Hematopoietic multipotent progenitor cell treated with erythropoietin and hydrocortisone succinate and interleukin-3 and kit ligand, for 17 days (in vitro differentiated cells): ENCODE measurements around the gene ADARB2.
"Not testable (repeated sequence)": the region's sequence is repeated elsewhere in the genome, so short reads cannot be mapped to it uniquely, and the experiment has no call there.

Experiments used
- DNase-seq: peaks from one replicate; pipeline ENCODE4 v3.0.0-alpha.2; 2015; ENCODE audit warnings: low spot score

Gene ADARB2

GRCh38 chr10:1491901-1492300 lies 245.4 kb downstream of the ADARB2 start:
- no peak for DNase-seq

- DNase-seq: no peak
These were observed 247.5 kb downstream of the ADARB2 start for GRCh38 chr10:1489801-1490200.

GRCh38 chr10:1488970-1489548 lies 248.3 kb downstream of the ADARB2 start:
- DNase-seq: no peak

- no peak for DNase-seq
These were observed 250.3 kb downstream of the ADARB2 start for GRCh38 chr10:1486841-1487687.

- no peak for DNase-seq
These were observed 252.0 kb downstream of the ADARB2 start for GRCh38 chr10:1485357-1485756.

GRCh38 chr10:1483826-1484225 lies 253.5 kb downstream of the ADARB2 start:
- no peak for DNase-seq

- DNase-seq: no peak
These were observed 254.1 kb downstream of the ADARB2 start for GRCh38 chr10:1483246-1483645.

GRCh38 chr10:1477578-1477977 lies 259.7 kb downstream of the ADARB2 start:
- DNase-seq: no peak

GRCh38 chr10:1476455-1476803 lies 260.9 kb downstream of the ADARB2 start:
- DNase-seq: no peak

- no peak for DNase-seq
These were observed 261.4 kb downstream of the ADARB2 start for GRCh38 chr10:1475771-1476454.

- no peak for DNase-seq
These were observed 262.2 kb downstream of the ADARB2 start for GRCh38 chr10:1475098-1475591.

- DNase-seq: no peak
These were observed 262.8 kb downstream of the ADARB2 start for GRCh38 chr10:1474376-1475097.

- no peak for DNase-seq
These were observed 263.5 kb downstream of the ADARB2 start for GRCh38 chr10:1473874-1474273.

- no peak for DNase-seq
These were observed 265.0 kb downstream of the ADARB2 start for GRCh38 chr10:1472178-1472958.

- DNase-seq: no peak
These were observed 268.5 kb downstream of the ADARB2 start for GRCh38 chr10:1468811-1469210.

- DNase-seq: no peak
These were observed 269.8 kb downstream of the ADARB2 start for GRCh38 chr10:1467334-1468076.

GRCh38 chr10:1465993-1466764 lies 271.1 kb downstream of the ADARB2 start:
- no peak for DNase-seq

GRCh38 chr10:1465418-1465911 lies 271.9 kb downstream of the ADARB2 start:
- no peak for DNase-seq

- no peak for DNase-seq
These were observed 272.4 kb downstream of the ADARB2 start for GRCh38 chr10:1464881-1465417.

- DNase-seq: not testable (repeated sequence)
These were observed 273.4 kb downstream of the ADARB2 start for GRCh38 chr10:1463971-1464370.
